H1 (cell line): ENCODE data around the gene TNS3. TPM values are rescaled to one million over a fixed set of nuclear protein-coding genes. Genes with fewer than 3 reads are reported as not detected.

Experiments used
- CTCF ChIA-PET: fragments of 300-600 bp; sonication (Branson Sonifier 250); formaldehyde crosslinking; loops from one replicate; lab custom pipeline; 2021; ENCODE audit not compliant: partially characterized antibody; lab: Charles Lee
- POLR2A ChIA-PET: fragments of 300-600 bp; sonication (Branson Sonifier 250); formaldehyde crosslinking; loops from one replicate; lab custom pipeline; 2021; ENCODE audit warnings: inconsistent platforms; ENCODE audit not compliant: partially characterized antibody; lab: Charles Lee
- DNase-seq, 2 experiments: peaks; one replicate each; pipeline versions ENCODE4 v3.0.0 to v3.0.0-alpha.2; 2010 to 2022; ENCODE audit warnings: low spot score in 2 of 2, low read depth in 1 of 2, mixed read lengths in 1 of 2
- FAIRE-seq: peaks from 2 replicates; lab custom pipeline; 2011; peaks lifted over from hg19 to GRCh38; lab: Jason Lieb, UNC
- H2AFZ ChIP-seq: 2 replicates; pipeline ENCODE4 v1.8.1; 2012; ENCODE audit warnings: low read length, inconsistent platforms
- H2AK5ac ChIP-seq: 2 replicates; pipeline ENCODE4 v1.6.1; 2013; ENCODE audit warnings: low read depth, low read length
- H2BK120ac ChIP-seq: replicated peaks from 2 replicates; pipeline ENCODE3; 2013; ENCODE audit warnings: low read depth, low read length, inconsistent platforms
- H2BK12ac ChIP-seq: 2 replicates; pipeline ENCODE4 v1.6.1; 2013; ENCODE audit warnings: low read depth, low read length
- H2BK15ac ChIP-seq: 2 replicates; pipeline ENCODE4 v1.6.1; 2013; ENCODE audit warnings: low read length
- H2BK20ac ChIP-seq: 2 replicates; pipeline ENCODE4 v1.6.1; 2013; ENCODE audit warnings: low read length
- H2BK5ac ChIP-seq: 2 replicates; pipeline ENCODE4 v1.6.1; 2013; ENCODE audit warnings: low read depth, low read length
- H3K14ac ChIP-seq: 2 replicates; pipeline ENCODE4 v1.6.1; 2013; ENCODE audit warnings: inconsistent platforms; ENCODE audit not compliant: insufficient read length
- H3K18ac ChIP-seq: 2 replicates; pipeline ENCODE4 v1.6.1; 2013; ENCODE audit warnings: low read length; ENCODE audit errors: extremely low read depth
- H3K23ac ChIP-seq: 2 replicates; pipeline ENCODE4 v1.6.1; 2013; ENCODE audit warnings: inconsistent platforms; ENCODE audit not compliant: insufficient read length
- H3K23me2 ChIP-seq: 2 replicates; pipeline ENCODE4 v1.6.1; 2013; ENCODE audit warnings: low read depth, low read length
- H3K27ac ChIP-seq: 2 replicates; pipeline ENCODE4 v1.6.1; 2011; ENCODE audit warnings: low read depth, low read length, inconsistent platforms
- H3K27me3 ChIP-seq, 4 experiments: replicated peaks in 1 of 4; 1 replicate in 1 of 4; 2 replicates in 3 of 4; pipeline versions ENCODE4 v1.6.1 to v1.8.1; 2011 to 2013; ENCODE audit warnings: low read length in 3 of 4, mild to moderate bottlenecking in 3 of 4, inconsistent platforms in 2 of 4, mixed read lengths in 2 of 4, moderate library complexity in 1 of 4; ENCODE audit not compliant: control insufficient read depth in 3 of 4, insufficient read depth in 3 of 4; ENCODE audit errors: extremely low read depth in 1 of 4
- H3K36me3 ChIP-seq, 4 experiments: 2 replicates each; pipeline versions ENCODE4 v1.6.1 to v1.8.1; 2011 to 2013; ENCODE audit warnings: mild to moderate bottlenecking in 4 of 4, low read length in 3 of 4, moderate library complexity in 2 of 4, control low read depth in 1 of 4, inconsistent platforms in 1 of 4; ENCODE audit not compliant: insufficient read depth in 4 of 4, control insufficient read depth in 2 of 4
- H3K4ac ChIP-seq: replicated peaks from 2 replicates; pipeline ENCODE3; 2013; ENCODE audit warnings: low read length, low read depth, mixed read lengths, inconsistent platforms; ENCODE audit not compliant: insufficient read length
- H3K4me1 ChIP-seq, 4 experiments: replicated peaks in 1 of 4; 1 replicate in 1 of 4; 2 replicates in 3 of 4; pipeline versions ENCODE4 v1.6.1 to v1.8.1; 2011 to 2013; ENCODE audit warnings: low read length in 3 of 4, inconsistent platforms in 2 of 4, mixed read lengths in 1 of 4; ENCODE audit not compliant: insufficient read depth in 4 of 4, control insufficient read depth in 3 of 4
- H3K4me2 ChIP-seq, 2 experiments: 2 replicates each; pipeline versions ENCODE4 v1.6.1 to v1.8.1; 2011 to 2013; ENCODE audit warnings: low read depth in 2 of 2, low read length in 2 of 2, control low read depth in 1 of 2, inconsistent platforms in 1 of 2, mild to moderate bottlenecking in 1 of 2; ENCODE audit not compliant: insufficient read depth in 1 of 2
- H3K4me3 ChIP-seq, 4 experiments: fragments of 200-600, 300-600 bp in 1 of 4; sonication (generic), shearing (Covaris generic), sonication (Bioruptor Twin) in 1 of 4; 2 replicates each; pipeline versions ENCODE4 v1.5.1 to v1.8.1; 2011 to 2016; ENCODE audit warnings: low read length in 4 of 4, low read depth in 3 of 4, control low read depth in 2 of 4, inconsistent platforms in 2 of 4, mild to moderate bottlenecking in 2 of 4, mixed read lengths in 1 of 4, moderate library complexity in 1 of 4; ENCODE audit not compliant: insufficient read depth in 2 of 4; ENCODE audit errors: extremely low read depth in 1 of 4
- H3K56ac ChIP-seq: replicated peaks from 2 replicates; pipeline ENCODE3; 2013; ENCODE audit warnings: low read depth, mild to moderate bottlenecking, mixed read lengths, low read length, inconsistent platforms; ENCODE audit not compliant: insufficient read length
- H3K79me1 ChIP-seq: 2 replicates; pipeline ENCODE4 v1.6.1; 2013; ENCODE audit warnings: low read depth, low read length, control low read depth
- H3K79me2 ChIP-seq, 2 experiments: 2 replicates each; pipeline versions ENCODE4 v1.6.1 to v1.8.1; 2012 to 2013; ENCODE audit warnings: low read length in 2 of 2, mild to moderate bottlenecking in 2 of 2, inconsistent platforms in 1 of 2; ENCODE audit not compliant: insufficient read depth in 2 of 2, control insufficient read depth in 1 of 2
- H3K9ac ChIP-seq, 4 experiments: replicated peaks in 1 of 4; 1 replicate in 1 of 4; 2 replicates in 3 of 4; pipeline versions ENCODE4 v1.6.1 to v1.8.1; 2011 to 2013; ENCODE audit warnings: low read depth in 3 of 4, low read length in 3 of 4, control low read depth in 2 of 4, mild to moderate bottlenecking in 2 of 4, moderate library complexity in 2 of 4, inconsistent platforms in 1 of 4; ENCODE audit errors: extremely low read depth in 1 of 4
- H3K9me3 ChIP-seq, 2 experiments: 2 replicates each; pipeline versions ENCODE4 v1.6.1 to v1.8.1; 2012 to 2013; ENCODE audit warnings: mild to moderate bottlenecking in 2 of 2, moderate library complexity in 2 of 2, control low read depth in 1 of 2, inconsistent platforms in 1 of 2, low read depth in 1 of 2, low read length in 1 of 2, mixed read lengths in 1 of 2; ENCODE audit not compliant: insufficient read depth in 2 of 2
- H4K20me1 ChIP-seq, 2 experiments: replicated peaks in 1 of 2; 2 replicates each; pipeline versions ENCODE3 to v1.8.1; 2011 to 2013; ENCODE audit warnings: inconsistent platforms in 2 of 2, low read length in 2 of 2, mild to moderate bottlenecking in 1 of 2; ENCODE audit not compliant: insufficient read depth in 2 of 2, control insufficient read depth in 1 of 2
- H4K5ac ChIP-seq: 2 replicates; pipeline ENCODE4 v1.6.1; 2013; ENCODE audit warnings: low read length, low read depth, mixed read lengths, inconsistent platforms; ENCODE audit not compliant: insufficient read length
- H4K8ac ChIP-seq: 2 replicates; pipeline ENCODE4 v1.8.0; 2013; ENCODE audit warnings: mild to moderate bottlenecking, moderate library complexity, low read length, inconsistent platforms; ENCODE audit not compliant: insufficient read depth; ENCODE audit errors: extremely low read depth
- H4K91ac ChIP-seq: replicated peaks from 2 replicates; pipeline ENCODE3; 2013; ENCODE audit warnings: low read length, mixed read lengths, inconsistent platforms; ENCODE audit not compliant: insufficient read length
- CHD1 ChIP-seq: IDR thresholded peaks from 2 replicates; pipeline ENCODE4 v1.6.1; 2012; ENCODE audit warnings: low read depth, low read length, improper control_type of control experiment
- EGR1 ChIP-seq: IDR thresholded peaks from 2 replicates; pipeline ENCODE4 v1.6.1; 2011; ENCODE audit warnings: low read depth, low read length, borderline replicate concordance
- GTF2F1 ChIP-seq: IDR thresholded peaks from 2 replicates; pipeline ENCODE4 v1.6.1; 2012; ENCODE audit warnings: low read depth, low read length, improper control_type of control experiment, borderline replicate concordance
- HDAC6 ChIP-seq: IDR thresholded peaks from one replicate; pipeline ENCODE4 v1.7.1; 2012; ENCODE audit warnings: low read depth, mild to moderate bottlenecking, inconsistent platforms, low read length, moderate library complexity
- JUND ChIP-seq: IDR thresholded peaks from 2 replicates; pipeline ENCODE4 v1.6.1; 2011; ENCODE audit warnings: mild to moderate bottlenecking, improper control_type of control experiment, low read length
- KDM4A ChIP-seq: IDR thresholded peaks from one replicate; pipeline ENCODE4 v1.7.1; 2012; ENCODE audit warnings: low read depth, mild to moderate bottlenecking, moderate library complexity, low read length, inconsistent platforms; ENCODE audit not compliant: severe bottlenecking
- MAFK ChIP-seq: IDR thresholded peaks from 2 replicates; pipeline ENCODE4 v1.6.1; 2012; ENCODE audit warnings: low read depth, mild to moderate bottlenecking, improper control_type of control experiment, low read length
- POLR2A ChIP-seq, 2 experiments: IDR thresholded peaks; 1 replicate in 1 of 2; 2 replicates in 1 of 2; pipeline ENCODE4 v1.6.1; 2011; ENCODE audit warnings: low read depth in 2 of 2, low read length in 2 of 2, mild to moderate bottlenecking in 2 of 2; ENCODE audit errors: control extremely low read depth in 1 of 2
- POLR2AphosphoS5 ChIP-seq: IDR thresholded peaks from 2 replicates; pipeline ENCODE4 v1.6.1; 2011; ENCODE audit warnings: low read depth, low read length
- RBBP5 ChIP-seq: IDR thresholded peaks from 2 replicates; pipeline ENCODE4 v1.7.1; 2012; ENCODE audit warnings: low read depth, mild to moderate bottlenecking, inconsistent platforms, low read length, moderate library complexity, borderline replicate concordance
- RXRA ChIP-seq: IDR thresholded peaks from 2 replicates; pipeline ENCODE4 v1.6.1; 2011; ENCODE audit warnings: low read depth, mild to moderate bottlenecking, low read length, moderate library complexity; ENCODE audit not compliant: insufficient read depth
- SIN3A ChIP-seq, 2 experiments: IDR thresholded peaks in 1 of 2; conservative IDR thresholded peaks in 1 of 2; 2 replicates each; pipeline ENCODE4 v1.6.1; 2011 to 2012; ENCODE audit warnings: low read length in 2 of 2, improper control_type of control experiment in 1 of 2, low read depth in 1 of 2, mild to moderate bottlenecking in 1 of 2
- SIX5 ChIP-seq: IDR thresholded peaks from 2 replicates; pipeline ENCODE4 v1.6.1; 2011; ENCODE audit warnings: mild to moderate bottlenecking, low read depth, low read length
- SP1 ChIP-seq: IDR thresholded peaks from 2 replicates; pipeline ENCODE4 v1.6.1; 2011; ENCODE audit warnings: low read depth, low read length
- SP4 ChIP-seq: IDR thresholded peaks from 2 replicates; pipeline ENCODE4 v1.6.1; 2012; ENCODE audit warnings: low read length, inconsistent platforms
- TEAD4 ChIP-seq: IDR thresholded peaks from 2 replicates; pipeline ENCODE4 v1.6.1; 2012; ENCODE audit warnings: low read depth, low read length, inconsistent platforms, mixed read lengths
- WGBS, 2 experiments: shearing (Covaris generic) in 1 of 2; methylation state at CpG; one replicate each; pipeline versions ENCODE4 v1.1.6 to v1.1.7; 2013 to 2015; ENCODE audit warnings: low lambda C conversion rate in 2 of 2, mixed read lengths in 2 of 2, inconsistent platforms in 1 of 2, low coverage in 1 of 2, missing lambda C conversion rate in 1 of 2; ENCODE audit not compliant: insufficient replicate concordance in 2 of 2, insufficient coverage in 1 of 2, insufficient read length in 1 of 2; ENCODE audit errors: extremely low coverage in 1 of 2, missing lambda C conversion rate in 1 of 2; 5-methylcytosine and 5-hydroxymethylcytosine counted together
- polyA plus RNA-seq, 7 experiments: library from polyadenylated mRNA; depleted of rRNA in 3 of 7; stranded (reverse) in 5 of 7; unstranded in 2 of 7; fragments of >200 nt in 5 of 7; fragments of 200-250 nt in 2 of 7; gene quantifications; 1 replicate in 5 of 7; 2 replicates in 1 of 7; 4 replicates in 1 of 7; pipeline versions ENCODE4 v1.2.1 to v1.2.3, GENCODE V29; 2011 to 2013; ENCODE audit warnings: missing spikeins in 2 of 7, mixed read lengths in 2 of 7
- total RNA-seq: library from RNA; stranded (reverse); fragmentation: NEBNext Ultra II Directional; extraction: Animal tissue kit (Norgen Biotek cat#: 25700); gene quantifications from 2 replicates; pipeline ENCODE4 v1.2.1, GENCODE V29; 2021

TNS3 gene
- total and polyA plus RNA-seq, 2 of the 8 experiments (the other 6 are each of a cell fraction or from before 2014, with no cell fraction given) = 11.9 to 24.2 TPM

DNA sequence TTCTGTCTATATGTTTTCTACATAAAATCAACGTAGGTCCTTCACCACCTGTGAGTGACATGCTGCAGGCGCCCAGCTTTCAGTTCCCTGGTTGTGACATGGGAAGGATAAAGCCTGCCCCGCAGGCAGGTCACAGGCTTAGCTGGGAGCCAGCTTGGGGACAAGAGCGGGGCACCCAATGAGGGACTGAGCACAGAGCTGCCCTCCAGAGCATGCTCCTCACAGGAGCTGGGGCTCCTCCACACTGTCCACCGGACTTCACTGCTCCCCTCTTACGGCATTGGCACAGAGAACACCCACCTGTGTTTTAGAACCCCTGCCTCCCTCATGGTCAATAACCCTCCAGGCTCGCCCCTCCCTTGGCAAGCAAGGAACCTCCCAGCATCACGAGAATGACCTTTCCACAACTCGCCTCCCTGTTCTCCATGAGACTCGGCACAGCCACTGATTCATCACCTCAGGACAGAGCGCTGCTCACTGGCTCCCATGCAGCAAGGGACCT, 187.1 kb downstream of the TNS3 start:
- Histone ChIP-seq H2AFZ (no peak overlapping the region), H3K27ac (no peak overlapping the region), H3K23me2 (no peaks in the 10 kb centered on the region), H2BK20ac (no peak overlapping the region), H3K14ac (no peak overlapping the region), H3K4ac (no peak overlapping the region), H3K36me3 (peaks cover 3 to 22% (median 6%) of the 10 kb centered on the region in 4 experiments; a peak in 5 of 8 replicates), H3K4me3 (no peak overlapping the region), H2AK5ac (no peak overlapping the region), H2BK15ac (no peak overlapping the region), H3K9ac (no peak overlapping the region), H3K56ac (no peak overlapping the region), H3K18ac (no peak overlapping the region), H4K91ac (no peak overlapping the region), H3K79me1 (no peaks in the 10 kb centered on the region; the same call in 1 of the 2 replicates), H4K8ac (no peak overlapping the region), H3K79me2 (no peaks in the 10 kb centered on the region), H2BK5ac (no peak overlapping the region), H3K4me1 (no peaks in the 10 kb centered on the region), H4K5ac (no peak overlapping the region), H3K23ac (no peak overlapping the region), H2BK120ac (no peak overlapping the region), H3K4me2 (no peak overlapping the region), H4K20me1 (peaks cover 0 to 2% of the 10 kb centered on the region in 2 experiments), H3K27me3 (no peaks in the 10 kb centered on the region), H2BK12ac (no peak overlapping the region), H3K9me3 (no peaks in the 10 kb centered on the region)
- no peak for DNase-seq
- FAIRE-seq = no peak
- CTCF ChIA-PET = interaction anchor here (1.2 to 2.1 kb wide), 2 partner anchors 10 to 20 kb away, joined by 4 to 5 read pairs; no protein-coding TSS in a partner anchor
- POLR2A ChIA-PET = interaction anchor here (0.8 kb wide), 1 partner anchor 15 kb away, joined by 4 read pairs; no protein-coding TSS in a partner anchor
- WGBS, 2 experiments = 91% methylated on average over 11 of the region's 11 CpGs; no CpG with 5 or more reads in 1 of the 2 experiments
- no peak for TF ChIP-seq RBBP5
- TF ChIP-seq JUND = no peak
- no peak for TF ChIP-seq CHD1
- TF ChIP-seq RXRA = no peak
- TF ChIP-seq POLR2A (IDR thresholded peaks at IDR 0.05; ENCODE audit: control extremely low read depth in 1 of 2, low read depth in 2 of 2, low read length in 2 of 2) = no peak
- TF ChIP-seq SP1 = no peak
- TF ChIP-seq EGR1 = no peak
- TF ChIP-seq POLR2AphosphoS5 = no peak
- TF ChIP-seq GTF2F1 = no peak
- no peak for TF ChIP-seq HDAC6
- TF ChIP-seq SP4 = no peak
- no peak for TF ChIP-seq MAFK
- TF ChIP-seq TEAD4 = no peak
- TF ChIP-seq KDM4A = no peak
- no peak for TF ChIP-seq SIX5
- no peak for TF ChIP-seq SIN3A (conservative IDR thresholded peaks at IDR 0.05 in 1 of 2, IDR thresholded peaks at IDR 0.05 in 1 of 2; ENCODE audit: low read depth in 1 of 2, low read length in 2 of 2)
